ENCODE results near the gene CSNK1D.

- TF ChIP-seq CTCF (IDR thresholded peaks at IDR 0.05) (no peak), POLR2AphosphoS5 (IDR thresholded peaks at IDR 0.05) (no peak), POLR2A (IDR thresholded peaks at IDR 0.05) (no peak)
Observed at GRCh38 chr17:82301300-82301915, 27.9 kb upstream of the CSNK1D start.

All from stomach (tissue), 4 donors.